Endothelial cell of umbilical vein (primary cell): ENCODE results near the gene GRIN3A. TPM values are rescaled to one million over a fixed set of nuclear protein-coding genes. Genes with fewer than 3 reads are reported as not detected.

ENCODE experiments used
- BruUV-seq: library from RNA; stranded (reverse); fragments of 400-500 nt; replicated peaks from 2 replicates; lab custom pipeline; 2021; lab: Mats Ljungman, UMichigan
- CTCF ChIA-PET: fragments of 300-600, 350-600 bp; sonication (Branson Sonifier 250); formaldehyde crosslinking; loops from one replicate; lab custom pipeline; 2021; ENCODE audit warnings: antibody characterized with exemption, inconsistent platforms; lab: Charles Lee
- POLR2A ChIA-PET: fragments of 300-600, 350-600 bp; sonication (Branson Sonifier 250); formaldehyde crosslinking; loops from one replicate; lab custom pipeline; 2021; ENCODE audit warnings: antibody characterized with exemption, inconsistent platforms; lab: Charles Lee
- DNase-seq: peaks from one replicate; pipeline ENCODE4 v3.0.0-alpha.2; 2011; ENCODE audit warnings: low read depth, low spot score
- FAIRE-seq: peaks from 2 replicates; lab custom pipeline; 2011; peaks lifted over from hg19 to GRCh38; lab: Jason Lieb, UNC
- H2AFZ ChIP-seq: 2 replicates; pipeline ENCODE4 v1.6.0; 2012; ENCODE audit warnings: low read depth, low read length, control low read depth, inconsistent platforms
- H3K27ac ChIP-seq: 2 replicates; pipeline ENCODE4 v1.5.1; 2011; ENCODE audit warnings: low read depth, mild to moderate bottlenecking, control low read depth, low read length, moderate library complexity; ENCODE audit not compliant: insufficient read depth
- H3K27me3 ChIP-seq, 2 experiments: 2 replicates each; pipeline versions ENCODE4 v1.6.0 to v1.6.1; 2011; ENCODE audit warnings: low read length in 2 of 2, mixed read lengths in 1 of 2; ENCODE audit not compliant: control insufficient read depth in 2 of 2, insufficient read depth in 2 of 2
- H3K36me3 ChIP-seq, 2 experiments: 2 replicates in 1 of 2; 3 replicates in 1 of 2; pipeline ENCODE4 v1.5.1; 2011; ENCODE audit warnings: low read length in 2 of 2, mild to moderate bottlenecking in 1 of 2, moderate library complexity in 1 of 2; ENCODE audit not compliant: control insufficient read depth in 2 of 2, insufficient read depth in 2 of 2; ENCODE audit errors: extremely low read depth in 1 of 2
- H3K4me1 ChIP-seq: 3 replicates; pipeline ENCODE4 v1.5.1; 2011; ENCODE audit warnings: mild to moderate bottlenecking, low read length; ENCODE audit not compliant: control insufficient read depth, insufficient read depth; ENCODE audit errors: extremely low read depth
- H3K4me2 ChIP-seq: 2 replicates; pipeline ENCODE4 v1.6.1; 2011; ENCODE audit warnings: low read length, control low read depth, mixed read lengths; ENCODE audit not compliant: insufficient read depth
- H3K4me3 ChIP-seq, 3 experiments: fragments of 200-600 bp in 1 of 3; sonication (generic), shearing (Covaris generic) in 1 of 3; replicated peaks in 1 of 3; 2 replicates each; pipeline ENCODE4 v1.5.1; 2011 to 2016; ENCODE audit warnings: control low read depth in 3 of 3, low read length in 3 of 3, mild to moderate bottlenecking in 2 of 3, inconsistent platforms in 1 of 3, low read depth in 1 of 3, moderate library complexity in 1 of 3; ENCODE audit not compliant: insufficient read depth in 1 of 3
- H3K79me2 ChIP-seq: 2 replicates; pipeline ENCODE4 v1.6.0; 2012; ENCODE audit warnings: low read length, inconsistent platforms; ENCODE audit not compliant: control insufficient read depth, insufficient read depth
- H3K9ac ChIP-seq: replicated peaks from 2 replicates; pipeline ENCODE3; 2011; ENCODE audit warnings: low read length, control low read depth; ENCODE audit not compliant: insufficient read depth; ENCODE audit errors: extremely low read depth
- H3K9me1 ChIP-seq: replicated peaks from 3 replicates; pipeline ENCODE4 v1.6.0; 2011; ENCODE audit warnings: mild to moderate bottlenecking, low read length; ENCODE audit not compliant: control insufficient read depth, insufficient read depth; ENCODE audit errors: extremely low read depth
- H3K9me3 ChIP-seq: replicated peaks from 2 replicates; pipeline ENCODE4 v1.5.1; 2012; ENCODE audit warnings: low read length, inconsistent platforms; ENCODE audit not compliant: control insufficient read depth, insufficient read depth
- H4K20me1 ChIP-seq: replicated peaks from 2 replicates; pipeline ENCODE3; 2011; ENCODE audit warnings: mild to moderate bottlenecking, low read length; ENCODE audit not compliant: control insufficient read depth, insufficient read depth; ENCODE audit errors: extremely low read depth
- CTCF ChIP-seq, 2 donors: IDR thresholded peaks; 1 replicate in 1 of 2; 2 replicates in 1 of 2; pipeline ENCODE4 v1.5.1; 2011; ENCODE audit warnings: low read length in 2 of 2, mild to moderate bottlenecking in 2 of 2, moderate library complexity in 2 of 2, control low read depth in 1 of 2, inconsistent platforms in 1 of 2, low read depth in 1 of 2; ENCODE audit not compliant: insufficient read depth in 1 of 2; ENCODE audit errors: extremely low read depth in 1 of 2
- EZH2 ChIP-seq: IDR thresholded peaks from 2 replicates; pipeline ENCODE4 v1.6.1; 2012; ENCODE audit warnings: borderline replicate concordance, low read depth, mild to moderate bottlenecking, moderate library complexity, low read length, inconsistent platforms; ENCODE audit not compliant: severe bottlenecking
- FOS ChIP-seq: IDR thresholded peaks from 2 replicates; pipeline ENCODE4 v1.6.1; 2011; ENCODE audit warnings: mild to moderate bottlenecking, low read length, moderate library complexity, borderline replicate concordance; ENCODE audit not compliant: insufficient read depth
- GATA2 ChIP-seq: IDR thresholded peaks from 2 replicates; pipeline ENCODE4 v1.7.0; 2011; ENCODE audit warnings: low read depth, mild to moderate bottlenecking, moderate library complexity, mixed read lengths, low read length; ENCODE audit not compliant: insufficient read length, insufficient read depth
- JUN ChIP-seq: IDR thresholded peaks from 2 replicates; pipeline ENCODE4 v1.6.1; 2011; ENCODE audit warnings: borderline replicate concordance, low read depth; ENCODE audit not compliant: insufficient read length, insufficient read depth
- MAX ChIP-seq: IDR thresholded peaks from 2 replicates; pipeline ENCODE4 v1.6.1; 2011; ENCODE audit not compliant: insufficient read depth, insufficient read length
- MYC ChIP-seq: IDR thresholded peaks from one replicate; pipeline ENCODE4 v1.6.1; 2011; ENCODE audit warnings: mild to moderate bottlenecking, low read depth, low read length
- POLR2A ChIP-seq: IDR thresholded peaks from 2 replicates; pipeline ENCODE4 v1.6.1; 2012; ENCODE audit warnings: low read depth, mild to moderate bottlenecking, control low read depth, low read length
- POLR2AphosphoS5 ChIP-seq: IDR thresholded peaks from 2 replicates; pipeline ENCODE4 v1.6.1; 2012; ENCODE audit warnings: low read depth, mild to moderate bottlenecking, control low read depth, low read length, moderate library complexity; ENCODE audit not compliant: insufficient read depth
- dilution Hi-C: fragments of 300-500 bp; cut with MboI; formaldehyde crosslinking; loops from one replicate; pipeline ENCODE4 v1.15.0; 2019; ENCODE audit warnings: low sequenced_read_pairs; ENCODE audit not compliant: extremely low pct_ligation_motif_present
- intact Hi-C: fragments of 100-400 bp; cut with micrococcal nuclease; formaldehyde crosslinking; loops from one replicate; pipeline ENCODE4 v1.10.0; 2022
- polyA plus RNA-seq, 4 experiments: library from polyadenylated mRNA; depleted of rRNA in 3 of 4; stranded (reverse) in 3 of 4; unstranded in 1 of 4; fragments of >200 nt; gene quantifications; 2 replicates each; pipeline versions ENCODE4 v1.2.1 to v1.2.3, GENCODE V29; 2011 to 2012; ENCODE audit warnings: missing spikeins in 1 of 4
- total RNA-seq: library from RNA; stranded (reverse); gene quantifications from 2 replicates; pipeline ENCODE4 v1.2.3, GENCODE V29; 2021

GRIN3A gene
- total and polyA plus RNA-seq, 2 donors (not counting 3 experiments of a cell fraction or from before 2014, with no cell fraction given), result not detected

- Histone ChIP-seq H3K79me2 (no peaks in the 10 kb centered on the region), H3K9me1 (no peaks in the 10 kb centered on the region), H3K9ac (no peak overlapping the region), H3K36me3 (no peaks in the 10 kb centered on the region), H2AFZ (no peak overlapping the region), H3K4me2 (no peak overlapping the region), H4K20me1 (no peaks in the 10 kb centered on the region), H3K27ac (no peak overlapping the region), H3K4me1 (no peaks in the 10 kb centered on the region), H3K27me3 (no peaks in the 10 kb centered on the region), H3K9me3 (no peaks in the 10 kb centered on the region), H3K4me3 (no peak overlapping the region)
- ChIA-PET POLR2A (no interaction called here), CTCF (interaction anchor here (0.8 kb wide), 1 partner anchor 19 kb away, joined by 3 read pairs; no protein-coding TSS in a partner anchor)
- dilution Hi-C loops (no loop called here), intact Hi-C loops (no loop called here)
- DNase-seq, result no peak
- no TSS peak for BruUV-seq
- TF ChIP-seq EZH2, result no peak
- TF ChIP-seq MYC, result no peak
- no peak for TF ChIP-seq FOS
- no peak for TF ChIP-seq CTCF (IDR thresholded peaks at IDR 0.05; ENCODE audit: extremely low read depth in 1 of 2, insufficient read depth in 1 of 2, low read depth in 1 of 2, low read length in 2 of 2)
- no peak for TF ChIP-seq JUN
- no peak for TF ChIP-seq POLR2A
- no peak for TF ChIP-seq POLR2AphosphoS5
- TF ChIP-seq GATA2, result no peak
- TF ChIP-seq MAX, result no peak
- FAIRE-seq, result no peak
Observed at GRCh38 chr9:101586651-101587050, 151.8 kb downstream of the GRIN3A start.
